GM12878 (cell line): ENCODE data around the gene LMOD1. TPM values are rescaled to one million over a fixed set of nuclear protein-coding genes. Genes with fewer than 3 reads are reported as not detected.

Experiments
- ATAC-seq: fragments of 200-7000 bp; cut with Tn5 transposase; 3 replicates; pipeline ENCODE4 v1.9.1; 2020; ENCODE audit warnings: mild to moderate bottlenecking, moderate library complexity
- BruUV-seq: library from RNA; stranded (reverse); fragments of 400-500 nt; replicated peaks from 2 replicates; lab custom pipeline; 2021; lab: Mats Ljungman, UMichigan
- CTCF ChIA-PET: fragments of 300-600 bp; sonication (Branson Sonifier 250); formaldehyde crosslinking; extraction: SDS; loops from one replicate; lab custom pipeline; 2021; ENCODE audit warnings: inconsistent platforms; lab: Yijun Ruan, JAX
- POLR2A ChIA-PET: fragments of 350-600 bp; formaldehyde crosslinking; extraction: SDS; loops from one replicate; lab custom pipeline; 2021; ENCODE audit warnings: inconsistent platforms; lab: Charles Lee
- RAD21 ChIA-PET: fragments of 300-600 bp; sonication (Branson Sonifier 250); formaldehyde crosslinking; loops from one replicate; lab custom pipeline; 2023; ENCODE audit warnings: antibody characterized with exemption; ENCODE audit not compliant: unreplicated experiment; lab: Charles Lee
- SMC1A ChIA-PET: fragments of 300-600 bp; sonication (Branson Sonifier 250); formaldehyde crosslinking; loops from one replicate; lab custom pipeline; 2023; ENCODE audit not compliant: unreplicated experiment, uncharacterized antibody; lab: Charles Lee
- DNase-seq: peaks from one replicate; pipeline ENCODE4 v3.0.0-alpha.2; 2011; ENCODE audit warnings: low read depth, low spot score
- FAIRE-seq: peaks from 3 replicates; lab custom pipeline; 2011; peaks lifted over from hg19 to GRCh38; lab: Jason Lieb, UNC
- H2AFZ ChIP-seq: 2 replicates; pipeline ENCODE4 v1.6.0; 2011; ENCODE audit warnings: low read depth, low read length, control low read depth; ENCODE audit not compliant: control insufficient read depth
- H3K27ac ChIP-seq: 2 replicates; pipeline ENCODE4 v1.5.1; 2011; ENCODE audit warnings: control low read depth; ENCODE audit not compliant: control insufficient read depth, insufficient read depth
- H3K27me3 ChIP-seq, 2 experiments: replicated peaks in 1 of 2; 2 replicates each; pipeline versions ENCODE4 v1.6.0 to v1.6.1; 2011; ENCODE audit warnings: low read length in 1 of 2; ENCODE audit not compliant: control insufficient read depth in 2 of 2, insufficient read depth in 2 of 2
- H3K36me3 ChIP-seq, 2 experiments: 2 replicates each; pipeline ENCODE4 v1.5.1; 2011; ENCODE audit warnings: low read length in 1 of 2; ENCODE audit not compliant: control insufficient read depth in 2 of 2, insufficient read depth in 2 of 2
- H3K4me1 ChIP-seq: 2 replicates; pipeline ENCODE4 v1.6.1; 2011; ENCODE audit warnings: mild to moderate bottlenecking, low read length, moderate library complexity, mixed read lengths; ENCODE audit not compliant: control insufficient read depth, insufficient read depth
- H3K4me2 ChIP-seq: 2 replicates; pipeline ENCODE4 v1.6.0; 2011; ENCODE audit warnings: control low read depth; ENCODE audit not compliant: control insufficient read depth, insufficient read depth
- H3K4me3 ChIP-seq: fragments of 200-600 bp; sonication (generic); 2 replicates; pipeline ENCODE4 v1.5.1; 2016
- H3K79me2 ChIP-seq: 2 replicates; pipeline ENCODE4 v1.6.0; 2011; ENCODE audit warnings: low read length; ENCODE audit not compliant: control insufficient read depth, insufficient read depth
- H3K9ac ChIP-seq: 2 replicates; pipeline ENCODE4 v1.8.0; 2011; ENCODE audit warnings: low read length, control low read depth, mixed read lengths; ENCODE audit not compliant: control insufficient read depth, insufficient read depth
- H3K9me3 ChIP-seq: replicated peaks from 3 replicates; pipeline ENCODE4 v1.5.1; 2011; ENCODE audit warnings: mild to moderate bottlenecking, low read length; ENCODE audit not compliant: control insufficient read depth, insufficient read depth
- H4K20me1 ChIP-seq: 2 replicates; pipeline ENCODE4 v1.6.0; 2011; ENCODE audit not compliant: control insufficient read depth, insufficient read depth
- CHD4 ChIP-seq: fragments of 200-600 bp; sonication (generic); IDR thresholded peaks from 2 replicates; pipeline ENCODE4 v1.6.1; 2016; ENCODE audit warnings: mild to moderate bottlenecking
- DPF2 ChIP-seq: fragments of 450-650 bp; IDR thresholded peaks from 2 replicates; pipeline ENCODE4 v1.6.1; 2017; ENCODE audit warnings: mild to moderate bottlenecking
- EZH2 ChIP-seq: IDR thresholded peaks from 2 replicates; pipeline ENCODE4 v1.6.1; 2012; ENCODE audit warnings: low read depth, mild to moderate bottlenecking, control low read depth, inconsistent platforms, low read length, borderline replicate concordance; ENCODE audit not compliant: control insufficient read depth
- FOS ChIP-seq: IDR thresholded peaks from 3 replicates; pipeline ENCODE4 v1.6.1; 2011; ENCODE audit warnings: borderline replicate concordance; ENCODE audit not compliant: insufficient read length; ENCODE audit errors: extremely low read depth
- GABPA ChIP-seq: IDR thresholded peaks from 2 replicates; pipeline ENCODE4 v1.6.1; 2014; ENCODE audit warnings: antibody characterized with exemption, low read depth, mild to moderate bottlenecking, inconsistent platforms
- JUNB ChIP-seq: IDR thresholded peaks from 2 replicates; pipeline ENCODE4 v1.6.1; 2016; ENCODE audit warnings: antibody characterized with exemption, mild to moderate bottlenecking
- POLR2AphosphoS5 ChIP-seq: IDR thresholded peaks from 2 replicates; pipeline ENCODE4 v1.6.1; 2011; ENCODE audit warnings: mild to moderate bottlenecking, low read length, inconsistent platforms
- PRDM15 ChIP-seq: fragments of 450-650 bp; formaldehyde crosslinking; IDR thresholded peaks from 2 replicates; pipeline ENCODE4 v1.4.0; 2020; ENCODE audit warnings: mild to moderate bottlenecking, moderate library complexity
- RCOR1 ChIP-seq: conservative IDR thresholded peaks from 2 replicates; pipeline ENCODE4 v1.6.1; 2012; ENCODE audit warnings: low read depth, low read length, improper control_type of control experiment
- SMAD1 ChIP-seq: fragments of 450-650 bp; IDR thresholded peaks from 2 replicates; pipeline ENCODE4 v1.6.1; 2018; ENCODE audit warnings: mild to moderate bottlenecking, low read depth; ENCODE audit not compliant: partially characterized antibody
- SREBF1 ChIP-seq: IDR thresholded peaks from 2 replicates; pipeline ENCODE4 v1.6.1; 2012; ENCODE audit warnings: mild to moderate bottlenecking, low read length
- YBX1 ChIP-seq: fragments of 450-650 bp; IDR thresholded peaks from 2 replicates; pipeline ENCODE4 v1.6.1; 2016; ENCODE audit warnings: antibody characterized with exemption
- WGBS: methylation state at CpG from one replicate; pipeline ENCODE4 v1.1.6; 2016; ENCODE audit warnings: low lambda C conversion rate; ENCODE audit not compliant: insufficient replicate concordance, insufficient coverage; ENCODE audit errors: missing lambda C conversion rate; 5-methylcytosine and 5-hydroxymethylcytosine counted together
- in situ Hi-C: fragments of 300-500 bp; cut with MboI; formaldehyde crosslinking; loops from 9 replicates; pipeline ENCODE4 v1.14.3; 2018; ENCODE audit warnings: mixed read lengths
- intact Hi-C: fragments of 100-400 bp; cut with micrococcal nuclease; formaldehyde crosslinking; loops from one replicate; pipeline ENCODE4 v1.14.2; 2022; ENCODE audit not compliant: unreplicated experiment
- polyA plus RNA-seq, 11 experiments: library from polyadenylated mRNA; depleted of rRNA in 4 of 11; unstranded in 6 of 11; stranded (reverse) in 5 of 11; fragments of >200 nt; fragmentation: Nextera tagmentation in 4 of 11; fragmentation: Illumina TruSeq in 1 of 11; extraction: Ambion mirVana in 4 of 11; extraction: Trizol in 1 of 11; gene quantifications; 1 replicate in 1 of 11; 2 replicates in 10 of 11; pipeline versions ENCODE4 v1.2.1 to v1.2.3, GENCODE V29; 2011 to 2016; ENCODE audit warnings: inconsistent platforms in 2 of 11, missing spikeins in 2 of 11, low read depth in 1 of 11
- total RNA-seq, 4 experiments: library from RNA; depleted of rRNA in 3 of 4; stranded (reverse); fragments of >200 nt in 3 of 4; fragmentation: Illumina TruSeq in 1 of 4; extraction: Trizol in 1 of 4; gene quantifications; 2 replicates each; pipeline versions ENCODE4 v1.2.1 to v1.2.3, GENCODE V29; 2013 to 2021
- TF ChIP-seq, protein P1 (sequence below): fragments of 150-350 bp; IDR thresholded peaks from 2 replicates; pipeline ENCODE4 v1.6.1; 2014; ENCODE audit warnings: mild to moderate bottlenecking, low read depth, low read length
- TF ChIP-seq, protein P2 (sequence below): IDR thresholded peaks from 2 replicates; pipeline ENCODE4 v1.6.1; 2012; ENCODE audit warnings: low read depth, low read length, improper control_type of control experiment

Gene LMOD1
- total and polyA plus RNA-seq, 10 of the 15 experiments (the other 5 are each of a cell fraction or from before 2014, with no cell fraction given): 0.15 TPM; not detected in 9

- TF ChIP-seq, protein P1, sequence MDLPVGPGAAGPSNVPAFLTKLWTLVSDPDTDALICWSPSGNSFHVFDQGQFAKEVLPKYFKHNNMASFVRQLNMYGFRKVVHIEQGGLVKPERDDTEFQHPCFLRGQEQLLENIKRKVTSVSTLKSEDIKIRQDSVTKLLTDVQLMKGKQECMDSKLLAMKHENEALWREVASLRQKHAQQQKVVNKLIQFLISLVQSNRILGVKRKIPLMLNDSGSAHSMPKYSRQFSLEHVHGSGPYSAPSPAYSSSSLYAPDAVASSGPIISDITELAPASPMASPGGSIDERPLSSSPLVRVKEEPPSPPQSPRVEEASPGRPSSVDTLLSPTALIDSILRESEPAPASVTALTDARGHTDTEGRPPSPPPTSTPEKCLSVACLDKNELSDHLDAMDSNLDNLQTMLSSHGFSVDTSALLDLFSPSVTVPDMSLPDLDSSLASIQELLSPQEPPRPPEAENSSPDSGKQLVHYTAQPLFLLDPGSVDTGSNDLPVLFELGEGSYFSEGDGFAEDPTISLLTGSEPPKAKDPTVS: no peak
- TF ChIP-seq YBX1 (no peak), RCOR1 (no peak), JUNB (no peak), EZH2 (no peak), DPF2 (no peak), FOS (no peak), GABPA (no peak), SREBF1 (no peak)
- TF ChIP-seq, protein P2, sequence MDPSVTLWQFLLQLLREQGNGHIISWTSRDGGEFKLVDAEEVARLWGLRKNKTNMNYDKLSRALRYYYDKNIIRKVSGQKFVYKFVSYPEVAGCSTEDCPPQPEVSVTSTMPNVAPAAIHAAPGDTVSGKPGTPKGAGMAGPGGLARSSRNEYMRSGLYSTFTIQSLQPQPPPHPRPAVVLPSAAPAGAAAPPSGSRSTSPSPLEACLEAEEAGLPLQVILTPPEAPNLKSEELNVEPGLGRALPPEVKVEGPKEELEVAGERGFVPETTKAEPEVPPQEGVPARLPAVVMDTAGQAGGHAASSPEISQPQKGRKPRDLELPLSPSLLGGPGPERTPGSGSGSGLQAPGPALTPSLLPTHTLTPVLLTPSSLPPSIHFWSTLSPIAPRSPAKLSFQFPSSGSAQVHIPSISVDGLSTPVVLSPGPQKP: no peak
Observed at GRCh38 chr1:201944639-201945038, 1.7 kb downstream of the LMOD1 start (continued).

DNA sequence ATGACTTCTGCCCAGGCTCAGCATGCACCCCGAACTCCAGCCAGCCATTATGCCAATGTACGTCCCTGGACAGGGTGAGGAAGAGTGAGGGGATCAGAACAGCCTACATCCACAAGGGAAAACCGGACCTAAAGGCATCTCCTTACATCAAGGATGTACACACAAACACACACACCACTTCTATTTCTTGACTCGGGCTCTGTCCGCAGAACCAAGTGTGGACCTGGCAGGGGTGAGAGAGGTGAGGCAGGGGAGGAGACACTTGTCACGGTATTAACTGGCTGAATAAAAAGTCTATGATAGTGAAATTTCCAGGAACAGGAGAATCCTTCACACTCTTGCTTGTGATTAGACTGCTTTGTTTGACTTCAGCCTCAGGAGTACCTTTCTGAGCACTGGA is 2.3 kb downstream of the LMOD1 start:
- H3K9me3 ChIP-seq: no peaks in the 10 kb centered on the region
- CTCF ChIA-PET: interaction anchor here (2.8 kb wide), 1 partner anchor 48 kb away, joined by 9 read pairs; no protein-coding TSS in a partner anchor
- TF ChIP-seq POLR2AphosphoS5 (no peak), CHD4 (no peak), PRDM15 (no peak), SMAD1 (no peak)
- TF ChIP-seq, all 136 proteins: peak for 0
- Histone ChIP-seq H3K4me1 (no peaks in the 10 kb centered on the region), H3K4me2 (no peak overlapping the region), H2AFZ (no peak overlapping the region), H3K27ac (no peak overlapping the region), H4K20me1 (no peaks in the 10 kb centered on the region), H3K9ac (no peak overlapping the region), H3K79me2 (no peaks in the 10 kb centered on the region), H3K27me3 (peaks cover 13 to 17% of the 10 kb centered on the region in 2 experiments), H3K4me3 (no peak overlapping the region), H3K36me3 (no peaks in the 10 kb centered on the region)
- WGBS: 26% methylated on average over 6 of the region's 6 CpGs
- POLR2A ChIA-PET: no interaction called here
- FAIRE-seq (no peak), DNase-seq (no peak), ATAC-seq (no peak)
- SMC1A ChIA-PET: no interaction called here
- RAD21 ChIA-PET: no interaction called here
- in situ Hi-C loops: no loop called here
- BruUV-seq: no TSS peak
- intact Hi-C loops: no loop called here
